GM13976 (cell line): ENCODE measurements around the gene EXOC3.

Experiments
- DNase-seq: peaks from one replicate; pipeline ENCODE4 v3.0.0; 2012; ENCODE audit warnings: low spot score
- CTCF ChIP-seq: IDR thresholded peaks from 2 replicates; pipeline ENCODE4 v1.5.1; 2012; ENCODE audit warnings: borderline replicate concordance, mild to moderate bottlenecking; ENCODE audit not compliant: insufficient read depth; ENCODE audit errors: extremely low read depth, missing control alignments, control extremely low read depth
- in situ Hi-C: fragments of 300-500 bp; cut with MboI; formaldehyde crosslinking; loops from one replicate; pipeline ENCODE4 v1.12.0; 2022; ENCODE audit warnings: low sequenced_read_pairs, mixed read lengths, inconsistent platforms; ENCODE audit not compliant: unreplicated experiment

Gene EXOC3

GRCh38 chr5:428754-429452 lies 14.1 kb upstream of the EXOC3 start:
- no peak for TF ChIP-seq CTCF
- in situ Hi-C loops: no loop called here
- no peak for DNase-seq

GRCh38 chr5:429453-430188 lies 13.4 kb upstream of the EXOC3 start:
- TF ChIP-seq CTCF: no peak
- in situ Hi-C loops: loop anchor here (10.0 kb wide), 1 partner anchor 115 kb away; no protein-coding TSS in a partner anchor
- no peak for DNase-seq

GRCh38 chr5:430214-430925 lies 12.6 kb upstream of the EXOC3 start:
- no peak for DNase-seq
- in situ Hi-C loops: loop anchor here (10.0 kb wide), 1 partner anchor 116 kb away; no protein-coding TSS in a partner anchor
- TF ChIP-seq CTCF: no peak

- DNase-seq: peak; percentile 81
- in situ Hi-C loops: loop anchor here (10.0 kb wide), 1 partner anchor 116 kb away; no protein-coding TSS in a partner anchor
- TF ChIP-seq CTCF: peak; percentile 79
Measured at GRCh38 chr5:431001-431710, 11.8 kb upstream of the EXOC3 start.

- in situ Hi-C loops: loop anchor here (10.0 kb wide), 1 partner anchor 117 kb away; no protein-coding TSS in a partner anchor
- TF ChIP-seq CTCF: no peak
- DNase-seq: no peak
Measured at GRCh38 chr5:431711-432050, 11.3 kb upstream of the EXOC3 start.
